Measurements from ENCODE around the gene ABCB6.
A peak's percentile ranks its signal among the peaks of the same experiment; 100 is the strongest.

Gene ABCB6

GRCh38 chr2:219245148-219245898, 26.6 kb upstream of the ABCB6 start, which contains the start of the genes GLB1L and STK16:
Gene GLB1L, minus strand, starts transcription at chr2:219245444. Its CDS starts 1,871 bp downstream, at chr2:219243573.
Gene STK16, plus strand, starts transcription at chr2:219245479. Its CDS starts 521 bp downstream, at chr2:219246000.
- no peak within 1 kb of the TSS for H3K27ac ChIP-seq (ENCODE audit: low read length)
- H3K4me3 ChIP-seq (ENCODE audit: low read length) = peak within 1 kb of the TSS; percentile 63
- peaks cover under 1% of the 10 kb centered on the region for H3K36me3 ChIP-seq (ENCODE audit: control insufficient read depth, insufficient read depth, low read length)
- no CpG with 5 or more reads among the region's 46 CpGs for WGBS (ENCODE audit: insufficient coverage, insufficient read length)
- H3K9me3 ChIP-seq (ENCODE audit: control insufficient read depth, insufficient read depth, low read length) = no peaks in the 10 kb centered on the region
- no peaks in the 10 kb centered on the region for H3K27me3 ChIP-seq (ENCODE audit: control insufficient read depth, insufficient read depth, low read length)
- peaks cover 2% of the 10 kb centered on the region; the same call in 1 of the 2 replicates for H3K4me1 ChIP-seq (ENCODE audit: control insufficient read depth, insufficient read depth, low read length)
- DNase-seq (ENCODE audit: low read depth, low spot score) = peak; percentile 88

- Histone ChIP-seq H3K27ac (ENCODE audit: low read length) (no peak overlapping the region), H3K27me3 (ENCODE audit: control insufficient read depth, insufficient read depth, low read length) (no peaks in the 10 kb centered on the region), H3K36me3 (ENCODE audit: control insufficient read depth, insufficient read depth, low read length) (no peaks in the 10 kb centered on the region), H3K4me3 (ENCODE audit: low read length) (peak overlapping the region; percentile 63; the same call in 1 of the 2 replicates), H3K9me3 (ENCODE audit: control insufficient read depth, insufficient read depth, low read length) (no peaks in the 10 kb centered on the region), H3K4me1 (ENCODE audit: control insufficient read depth, insufficient read depth, low read length) (peaks cover 2% of the 10 kb centered on the region; the same call in 1 of the 2 replicates)
- WGBS (ENCODE audit: insufficient coverage, insufficient read length) = no CpG with 5 or more reads among the region's 6 CpGs
- no peak for DNase-seq (ENCODE audit: low read depth, low spot score)
Measured at GRCh38 chr2:219244789-219245147, 26.0 kb upstream of the ABCB6 start.

GRCh38 chr2:219243291-219243761, 24.6 kb upstream of the ABCB6 start:
- no peaks in the 10 kb centered on the region for H3K27me3 ChIP-seq (ENCODE audit: control insufficient read depth, insufficient read depth, low read length)
- H3K36me3 ChIP-seq (ENCODE audit: control insufficient read depth, insufficient read depth, low read length) = no peaks in the 10 kb centered on the region

GRCh38 chr2:219234331-219234730, 15.6 kb upstream of the ABCB6 start:
- no peaks in the 10 kb centered on the region for H3K27me3 ChIP-seq (ENCODE audit: control insufficient read depth, insufficient read depth, low read length)
- no peak overlapping the region for H3K4me3 ChIP-seq (ENCODE audit: low read length)
- no CpG with 5 or more reads among the region's 3 CpGs for WGBS (ENCODE audit: insufficient coverage, insufficient read length)
- H3K9me3 ChIP-seq (ENCODE audit: control insufficient read depth, insufficient read depth, low read length) = no peaks in the 10 kb centered on the region
- peaks cover 23% of the 10 kb centered on the region for H3K36me3 ChIP-seq (ENCODE audit: control insufficient read depth, insufficient read depth, low read length)
- DNase-seq (ENCODE audit: low read depth, low spot score) = no peak
- no peaks in the 10 kb centered on the region for H3K4me1 ChIP-seq (ENCODE audit: control insufficient read depth, insufficient read depth, low read length)
- no peak overlapping the region for H3K27ac ChIP-seq (ENCODE audit: low read length)

More at GRCh38 chr2:219243291-219243761, 24.6 kb upstream of the ABCB6 start:
- H3K27ac ChIP-seq (ENCODE audit: low read length) = no peak overlapping the region
- no peak for DNase-seq (ENCODE audit: low read depth, low spot score)
- no CpG with 5 or more reads among the region's 28 CpGs for WGBS (ENCODE audit: insufficient coverage, insufficient read length)
- H3K4me3 ChIP-seq (ENCODE audit: low read length) = no peak overlapping the region
- peaks cover 2% of the 10 kb centered on the region; the same call in 1 of the 2 replicates for H3K4me1 ChIP-seq (ENCODE audit: control insufficient read depth, insufficient read depth, low read length)
- H3K9me3 ChIP-seq (ENCODE audit: control insufficient read depth, insufficient read depth, low read length) = no peaks in the 10 kb centered on the region

GRCh38 chr2:219230059-219230540, 11.3 kb upstream of the ABCB6 start:
- Histone ChIP-seq H3K27me3 (ENCODE audit: control insufficient read depth, insufficient read depth, low read length) (no peaks in the 10 kb centered on the region), H3K27ac (ENCODE audit: low read length) (no peak overlapping the region), H3K9me3 (ENCODE audit: control insufficient read depth, insufficient read depth, low read length) (no peaks in the 10 kb centered on the region), H3K4me3 (ENCODE audit: low read length) (peak overlapping the region; percentile 89), H3K36me3 (ENCODE audit: control insufficient read depth, insufficient read depth, low read length) (peaks cover 8% of the 10 kb centered on the region; the same call in 1 of the 2 replicates), H3K4me1 (ENCODE audit: control insufficient read depth, insufficient read depth, low read length) (0 out of 2 replicates have a peak, but pooled peaks cover 3% of the 10 kb centered on the region)
- DNase-seq (ENCODE audit: low read depth, low spot score) = no peak
- WGBS (ENCODE audit: insufficient coverage, insufficient read length) = no CpG with 5 or more reads among the region's 24 CpGs

- DNase-seq (ENCODE audit: low read depth, low spot score) = no peak
- peaks cover 9% of the 10 kb centered on the region for H3K36me3 ChIP-seq (ENCODE audit: control insufficient read depth, insufficient read depth, low read length)
- no peak within 1 kb of the TSS for H3K27ac ChIP-seq (ENCODE audit: low read length)
- H3K4me3 ChIP-seq (ENCODE audit: low read length) = peak within 1 kb of the TSS; percentile 89
- no peaks in the 10 kb centered on the region for H3K27me3 ChIP-seq (ENCODE audit: control insufficient read depth, insufficient read depth, low read length)
- H3K9me3 ChIP-seq (ENCODE audit: control insufficient read depth, insufficient read depth, low read length) = no peaks in the 10 kb centered on the region
- 0 out of 2 replicates have a peak, but pooled peaks cover 3% of the 10 kb centered on the region for H3K4me1 ChIP-seq (ENCODE audit: control insufficient read depth, insufficient read depth, low read length)
- WGBS (ENCODE audit: insufficient coverage, insufficient read length) = no CpG with 5 or more reads among the region's 80 CpGs
Measured at GRCh38 chr2:219229305-219230058, 10.7 kb upstream of the ABCB6 start, which contains the start of the genes ANKZF1 and ATG9A. Gene ANKZF1, plus strand, starts transcription at chr2:219229806. Its CDS starts 452 bp downstream, at chr2:219230258. Gene ATG9A, minus strand, starts transcription at chr2:219229636. Its CDS starts 1,612 bp downstream, at chr2:219228024.

- Histone ChIP-seq H3K27me3 (ENCODE audit: control insufficient read depth, insufficient read depth, low read length) (no peaks in the 10 kb centered on the region), H3K27ac (ENCODE audit: low read length) (no peak overlapping the region), H3K4me3 (ENCODE audit: low read length) (peak overlapping the region; percentile 89), H3K4me1 (ENCODE audit: control insufficient read depth, insufficient read depth, low read length) (0 out of 2 replicates have a peak, but pooled peaks cover 3% of the 10 kb centered on the region), H3K36me3 (ENCODE audit: control insufficient read depth, insufficient read depth, low read length) (peaks cover 14% of the 10 kb centered on the region), H3K9me3 (ENCODE audit: control insufficient read depth, insufficient read depth, low read length) (no peaks in the 10 kb centered on the region)
- WGBS (ENCODE audit: insufficient coverage, insufficient read length) = no CpG with 5 or more reads among the region's 19 CpGs
- no peak for DNase-seq (ENCODE audit: low read depth, low spot score)
Measured at GRCh38 chr2:219228911-219229304, 10.2 kb upstream of the ABCB6 start.

GRCh38 chr2:219228041-219228910, 9.5 kb upstream of the ABCB6 start:
- no peak for DNase-seq (ENCODE audit: low read depth, low spot score)
- H3K4me3 ChIP-seq (ENCODE audit: low read length) = peak overlapping the region; percentile 89; the same call in 1 of the 2 replicates
- no CpG with 5 or more reads among the region's 7 CpGs for WGBS (ENCODE audit: insufficient coverage, insufficient read length)
- H3K27ac ChIP-seq (ENCODE audit: low read length) = no peak overlapping the region
- H3K36me3 ChIP-seq (ENCODE audit: control insufficient read depth, insufficient read depth, low read length) = peaks cover 21% of the 10 kb centered on the region
- 0 out of 2 replicates have a peak, but pooled peaks cover 3% of the 10 kb centered on the region for H3K4me1 ChIP-seq (ENCODE audit: control insufficient read depth, insufficient read depth, low read length)
- H3K9me3 ChIP-seq (ENCODE audit: control insufficient read depth, insufficient read depth, low read length) = no peaks in the 10 kb centered on the region
- H3K27me3 ChIP-seq (ENCODE audit: control insufficient read depth, insufficient read depth, low read length) = no peaks in the 10 kb centered on the region

- Histone ChIP-seq H3K27me3 (ENCODE audit: control insufficient read depth, insufficient read depth, low read length) (no peaks in the 10 kb centered on the region), H3K4me1 (ENCODE audit: control insufficient read depth, insufficient read depth, low read length) (0 out of 2 replicates have a peak, but pooled peaks cover 3% of the 10 kb centered on the region), H3K4me3 (ENCODE audit: low read length) (no peak overlapping the region), H3K9me3 (ENCODE audit: control insufficient read depth, insufficient read depth, low read length) (no peaks in the 10 kb centered on the region), H3K27ac (ENCODE audit: low read length) (no peak overlapping the region), H3K36me3 (ENCODE audit: control insufficient read depth, insufficient read depth, low read length) (peaks cover 30% of the 10 kb centered on the region)
- no peak for DNase-seq (ENCODE audit: low read depth, low spot score)
- WGBS (ENCODE audit: insufficient coverage, insufficient read length) = no CpG with 5 or more reads among the region's 3 CpGs
Measured at GRCh38 chr2:219225350-219225749, 6.6 kb upstream of the ABCB6 start.
